Activated CD8-positive, alpha-beta T cell treated with anti-CD3 and anti-CD28 coated beads, Interleukin-2, amount 10 ng/mL, durations not matched to agents 7 days and 5 days (primary cell): ENCODE results near the gene MTCH2. TPM values are rescaled to one million over a fixed set of nuclear protein-coding genes. Genes with fewer than 3 reads are reported as not detected.

Experiments used
- ATAC-seq: fragments of 150-1000 bp; cut with Tn5 transposase; one replicate; pipeline ENCODE4 v1.10.0; 2021; ENCODE audit warnings: moderate library complexity
- CTCF ChIA-PET: fragments of 350-600 bp; sonication (Branson Sonifier 250); formaldehyde crosslinking; loops from one replicate; lab custom pipeline; 2021; ENCODE audit warnings: antibody characterized with exemption; lab: Charles Lee
- POLR2A ChIA-PET: fragments of 350-600 bp; sonication (Branson Sonifier 250); formaldehyde crosslinking; loops from one replicate; lab custom pipeline; 2021; ENCODE audit warnings: antibody characterized with exemption; lab: Charles Lee
- DNase-seq: peaks from one replicate; pipeline ENCODE4 v3.0.0-alpha.2; 2020
- H3K27ac Mint-ChIP-seq: one replicate; pipeline ENCODE4 v1.8.0; 2021; ENCODE audit warnings: mild to moderate bottlenecking, mixed read lengths
- H3K27me3 Mint-ChIP-seq: one replicate; pipeline ENCODE4 v1.8.0; 2021; ENCODE audit warnings: low read depth, mixed read lengths
- H3K36me3 Mint-ChIP-seq: one replicate; pipeline ENCODE4 v1.8.0; 2021; ENCODE audit warnings: low read depth, mixed read lengths
- H3K4me1 Mint-ChIP-seq: one replicate; pipeline ENCODE4 v1.8.0; 2021; ENCODE audit warnings: low read depth, mixed read lengths
- H3K4me3 Mint-ChIP-seq: one replicate; pipeline ENCODE4 v1.8.0; 2021; ENCODE audit warnings: mild to moderate bottlenecking, mixed read lengths
- H3K9me3 Mint-ChIP-seq: one replicate; pipeline ENCODE4 v1.8.0; 2022; ENCODE audit warnings: mixed read lengths; ENCODE audit not compliant: insufficient read depth
- total RNA-seq, 2 experiments: library from RNA; stranded (reverse); gene quantifications; one replicate each; pipeline ENCODE4 v1.2.3, GENCODE V29; 2021

MTCH2 gene
- total RNA-seq, 2 experiments from 2014 or later = 110 to 115 TPM

- ATAC-seq (no peak), DNase-seq (no peak)
- Mint-ChIP-seq H3K4me1 (peaks cover 7% of the 10 kb centered on the region), H3K4me3 (no peak overlapping the region), H3K9me3 (no peaks in the 10 kb centered on the region), H3K27me3 (peaks cover 13% of the 10 kb centered on the region), H3K27ac (no peak overlapping the region), H3K36me3 (no peaks in the 10 kb centered on the region)
- ChIA-PET CTCF (interaction anchor here (1.9 kb wide), 1 partner anchor 14 kb away, joined by 7 read pairs; no protein-coding TSS in a partner anchor), POLR2A (interaction anchor here (1.5 kb wide), 1 partner anchor 27 kb away, joined by 5 read pairs; the partner anchor contains the start of genes KBTBD4 and NDUFS3)
Observed at GRCh38 chr11:47605921-47606320, 36.4 kb downstream of the MTCH2 start.

GRCh38 chr11:47603295-47603694 lies 39.1 kb downstream of the MTCH2 start:
- ChIA-PET POLR2A (no interaction called here), CTCF (no interaction called here)
- ATAC-seq (no peak), DNase-seq (no peak)
- H3K9me3 Mint-ChIP-seq = no peaks in the 10 kb centered on the region
- no peak overlapping the region for H3K27ac Mint-ChIP-seq
- no peaks in the 10 kb centered on the region for H3K4me1 Mint-ChIP-seq
- peaks cover 17% of the 10 kb centered on the region for H3K27me3 Mint-ChIP-seq
- H3K4me3 Mint-ChIP-seq = no peak overlapping the region
- H3K36me3 Mint-ChIP-seq = no peaks in the 10 kb centered on the region

GRCh38 chr11:47599902-47600301 lies 42.5 kb downstream of the MTCH2 start:
- H3K27me3 Mint-ChIP-seq = peaks cover 14% of the 10 kb centered on the region
- no peaks in the 10 kb centered on the region for H3K36me3 Mint-ChIP-seq
- DNase-seq (no peak), ATAC-seq (no peak)
- ChIA-PET POLR2A (no interaction called here), CTCF (no interaction called here)
- no peaks in the 10 kb centered on the region for H3K4me1 Mint-ChIP-seq
- no peak overlapping the region for H3K4me3 Mint-ChIP-seq
- H3K9me3 Mint-ChIP-seq = no peaks in the 10 kb centered on the region
- no peak overlapping the region for H3K27ac Mint-ChIP-seq

DNA sequence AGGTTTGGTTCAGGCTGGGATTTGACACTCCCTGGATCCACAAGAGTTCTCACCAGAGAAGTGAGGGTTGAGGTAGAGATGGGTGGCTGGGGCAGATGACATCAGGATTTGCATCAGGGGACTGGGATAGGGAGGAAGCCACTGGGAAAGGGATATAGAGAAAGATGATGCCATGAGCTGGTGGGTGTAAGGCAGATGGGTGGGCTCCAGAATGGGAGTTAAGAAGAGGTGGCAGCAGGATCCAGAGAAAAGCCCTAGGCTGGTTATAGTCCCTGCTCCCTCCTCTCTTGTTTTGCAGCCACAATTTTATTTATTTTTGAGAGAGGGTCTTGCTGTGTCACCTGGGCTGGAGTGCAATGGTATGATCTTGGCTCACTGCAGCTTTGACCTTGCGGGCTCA lies 46.4 kb downstream of the MTCH2 start:
- DNase-seq = no peak
- H3K36me3 Mint-ChIP-seq = no peaks in the 10 kb centered on the region
- CTCF ChIA-PET = no interaction called here
- peaks cover 30% of the 10 kb centered on the region for H3K27me3 Mint-ChIP-seq
- peaks cover 24% of the 10 kb centered on the region for H3K4me1 Mint-ChIP-seq
- no peak overlapping the region for H3K4me3 Mint-ChIP-seq
- POLR2A ChIA-PET = interaction anchor here (0.7 kb wide), 1 partner anchor 252 kb away, joined by 3 read pairs; the partner anchor contains the start of gene NUP160
- ATAC-seq = no peak
- H3K9me3 Mint-ChIP-seq = no peaks in the 10 kb centered on the region
- H3K27ac Mint-ChIP-seq = no peak overlapping the region

- ATAC-seq = peak; percentile 35
- POLR2A ChIA-PET = no interaction called here
Observed at GRCh38 chr11:47595029-47595428, 47.3 kb downstream of the MTCH2 start.

GRCh38 chr11:47593934-47594855 lies 48.2 kb downstream of the MTCH2 start, which contains the start of gene C1QTNF4:
Gene C1QTNF4, minus strand, starts transcription at chr11:47594411. Its CDS starts 3,601 bp downstream, at chr11:47590810.
- DNase-seq (no peak), ATAC-seq (no peak)
- Mint-ChIP-seq H3K9me3 (no peaks in the 10 kb centered on the region), H3K36me3 (no peaks in the 10 kb centered on the region), H3K27me3 (peaks cover 28% of the 10 kb centered on the region), H3K4me3 (no peak within 1 kb of the TSS), H3K27ac (no peak within 1 kb of the TSS), H3K4me1 (peaks cover 26% of the 10 kb centered on the region)
- ChIA-PET POLR2A (interaction anchor here (0.9 to 1.3 kb wide), 3 partner anchors 14 to 18 kb away, joined by 3 to 4 read pairs (median 4); partner anchors contain the start of genes KBTBD4 and NDUFS3), CTCF (no interaction called here)

More at GRCh38 chr11:47595029-47595428, 47.3 kb downstream of the MTCH2 start:
- Mint-ChIP-seq H3K4me3 (no peak overlapping the region), H3K36me3 (no peaks in the 10 kb centered on the region), H3K27ac (no peak overlapping the region), H3K27me3 (peaks cover 30% of the 10 kb centered on the region), H3K4me1 (peaks cover 26% of the 10 kb centered on the region), H3K9me3 (no peaks in the 10 kb centered on the region)
- CTCF ChIA-PET = no interaction called here
- no peak for DNase-seq

GRCh38 chr11:47593492-47593933 lies 48.8 kb downstream of the MTCH2 start:
- ChIA-PET CTCF (no interaction called here), POLR2A (interaction anchor here (0.9 to 1.3 kb wide), 2 partner anchors 13 to 19 kb away, joined by 3 to 4 read pairs; no protein-coding TSS in a partner anchor)
- no peak overlapping the region for H3K27ac Mint-ChIP-seq
- peaks cover 26% of the 10 kb centered on the region for H3K4me1 Mint-ChIP-seq
- H3K27me3 Mint-ChIP-seq = peaks cover 27% of the 10 kb centered on the region
- H3K4me3 Mint-ChIP-seq = no peak overlapping the region
- no peaks in the 10 kb centered on the region for H3K9me3 Mint-ChIP-seq
- ATAC-seq (no peak), DNase-seq (no peak)
- no peaks in the 10 kb centered on the region for H3K36me3 Mint-ChIP-seq

GRCh38 chr11:47592970-47593369 lies 49.4 kb downstream of the MTCH2 start:
- H3K4me1 Mint-ChIP-seq = peaks cover 26% of the 10 kb centered on the region
- no peak for ATAC-seq
- no peak for DNase-seq
- H3K27me3 Mint-ChIP-seq = peaks cover 27% of the 10 kb centered on the region
- no peaks in the 10 kb centered on the region for H3K9me3 Mint-ChIP-seq
- ChIA-PET CTCF (interaction anchor here (0.7 to 1.8 kb wide), 2 partner anchors 13 to 20 kb away, joined by 4 to 7 read pairs; no protein-coding TSS in a partner anchor), POLR2A (interaction anchor here (0.7 to 1.3 kb wide), 2 partner anchors 19 to 174 kb away, joined by 4 read pairs; no protein-coding TSS in a partner anchor)
- H3K27ac Mint-ChIP-seq = no peak overlapping the region
- H3K4me3 Mint-ChIP-seq = no peak overlapping the region
- H3K36me3 Mint-ChIP-seq = no peaks in the 10 kb centered on the region

DNA sequence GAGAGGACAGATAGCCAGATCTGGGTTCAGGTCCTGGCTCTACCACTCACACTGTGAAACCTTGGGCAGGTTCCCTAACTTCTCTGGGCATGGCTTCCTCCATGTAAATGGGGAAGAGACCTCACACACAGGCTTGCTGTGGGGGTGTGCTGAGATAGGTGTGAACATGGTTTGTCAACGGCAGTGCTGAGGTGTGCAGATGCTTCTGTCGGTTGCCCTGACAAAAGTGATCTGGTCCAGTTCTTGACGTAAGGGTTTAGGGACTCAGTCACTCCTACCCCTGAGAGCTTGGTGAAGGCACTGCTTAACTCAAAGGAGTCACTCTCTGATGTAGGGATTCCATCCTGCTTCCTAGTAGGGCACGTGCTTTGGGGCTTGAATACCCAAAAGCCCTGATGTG lies 50.1 kb downstream of the MTCH2 start:
- CTCF ChIA-PET = interaction anchor here (0.7 to 1.8 kb wide), 5 partner anchors 14 to 218 kb away, joined by 3 to 7 read pairs (median 4); no protein-coding TSS in a partner anchor
- H3K27me3 Mint-ChIP-seq = peaks cover 27% of the 10 kb centered on the region
- no peak for DNase-seq
- peak; percentile 14 for ATAC-seq
- no peaks in the 10 kb centered on the region for H3K36me3 Mint-ChIP-seq
- no peaks in the 10 kb centered on the region for H3K9me3 Mint-ChIP-seq
- no peak overlapping the region for H3K4me3 Mint-ChIP-seq
- H3K27ac Mint-ChIP-seq = peak overlapping the region; percentile 39
- peaks cover 29% of the 10 kb centered on the region for H3K4me1 Mint-ChIP-seq
- POLR2A ChIA-PET = interaction anchor here (0.6 to 1.1 kb wide), 3 partner anchors 14 to 405 kb away, joined by 3 to 7 read pairs (median 4); partner anchors contain the start of genes KBTBD4 and NDUFS3

GRCh38 chr11:47591764-47592163 lies 50.6 kb downstream of the MTCH2 start:
- CTCF ChIA-PET = interaction anchor here (1.0 to 1.8 kb wide), 4 partner anchors 15 to 217 kb away, joined by 3 to 7 read pairs (median 4); no protein-coding TSS in a partner anchor
- DNase-seq (no peak), ATAC-seq (peak; percentile 34)
- no peak overlapping the region for H3K4me3 Mint-ChIP-seq
- POLR2A ChIA-PET = interaction anchor here (0.6 to 1.1 kb wide), 2 partner anchors 13 to 404 kb away, joined by 3 to 7 read pairs; partner anchors contain the start of genes KBTBD4 and NDUFS3
- no peaks in the 10 kb centered on the region for H3K9me3 Mint-ChIP-seq
- H3K4me1 Mint-ChIP-seq = peaks cover 33% of the 10 kb centered on the region
- H3K27me3 Mint-ChIP-seq = peaks cover 27% of the 10 kb centered on the region
- no peaks in the 10 kb centered on the region for H3K36me3 Mint-ChIP-seq
- peak overlapping the region; percentile 39 for H3K27ac Mint-ChIP-seq

DNA sequence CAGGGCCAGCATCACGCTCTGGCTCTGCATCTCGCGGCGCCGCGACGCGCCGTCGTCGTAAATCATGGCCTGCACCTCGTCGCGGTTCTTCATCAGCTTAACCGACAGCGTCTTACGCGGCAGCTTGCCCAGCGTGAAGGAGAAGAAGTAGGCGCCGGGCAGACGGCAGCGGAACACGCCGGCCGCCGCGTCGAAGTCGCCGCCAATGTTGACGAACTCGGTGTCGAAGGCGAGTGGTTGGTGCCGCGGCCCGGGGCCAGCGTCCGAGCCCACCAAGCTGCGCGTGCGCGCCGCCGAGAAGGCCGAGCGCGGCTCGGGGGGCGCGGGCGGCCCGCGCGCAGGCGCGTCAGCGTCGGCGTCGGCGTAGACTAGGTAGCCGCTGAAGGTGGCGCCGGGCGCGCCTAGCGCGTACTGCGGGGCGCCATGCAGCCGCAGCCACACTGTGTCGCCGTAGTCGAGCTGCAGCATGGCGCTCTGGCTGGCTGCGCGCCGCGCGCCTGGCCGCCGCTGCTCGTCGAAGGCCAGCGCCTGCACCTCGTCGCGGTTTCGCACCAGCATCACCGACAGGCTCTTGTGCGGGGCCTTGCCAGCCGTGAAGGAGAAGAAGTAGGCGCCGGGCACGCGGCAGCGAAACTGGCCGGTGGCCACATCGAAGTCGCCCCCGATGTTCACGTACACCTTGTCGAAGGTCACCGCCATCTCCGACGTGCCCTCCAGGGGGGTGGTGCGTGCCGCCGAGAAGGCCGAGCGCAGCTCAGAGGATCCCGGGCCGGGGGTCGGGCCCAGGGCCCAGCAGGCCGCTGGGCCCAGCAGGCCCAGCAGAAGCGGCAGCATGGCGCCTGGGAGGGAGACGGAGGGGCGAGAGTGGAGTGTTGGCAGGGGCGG lies 52.1 kb downstream of the MTCH2 start:
- ATAC-seq (no peak), DNase-seq (no peak)
- H3K36me3 Mint-ChIP-seq = peaks cover 2% of the 10 kb centered on the region
- ChIA-PET POLR2A (no interaction called here), CTCF (no interaction called here)
- H3K27ac Mint-ChIP-seq = no peak overlapping the region
- peaks cover 41% of the 10 kb centered on the region for H3K4me1 Mint-ChIP-seq
- no peak overlapping the region for H3K4me3 Mint-ChIP-seq
- H3K27me3 Mint-ChIP-seq = peaks cover 20% of the 10 kb centered on the region
- no peaks in the 10 kb centered on the region for H3K9me3 Mint-ChIP-seq
